Measurements from ENCODE around the gene FN3K. TPM values are rescaled to one million over a fixed set of nuclear protein-coding genes. Genes with fewer than 3 reads are reported as not detected.

Gene FN3K
- total RNA-seq, 4 donors from 2014 or later, result 3.4 to 22.7 (median 6.5) TPM

DNA sequence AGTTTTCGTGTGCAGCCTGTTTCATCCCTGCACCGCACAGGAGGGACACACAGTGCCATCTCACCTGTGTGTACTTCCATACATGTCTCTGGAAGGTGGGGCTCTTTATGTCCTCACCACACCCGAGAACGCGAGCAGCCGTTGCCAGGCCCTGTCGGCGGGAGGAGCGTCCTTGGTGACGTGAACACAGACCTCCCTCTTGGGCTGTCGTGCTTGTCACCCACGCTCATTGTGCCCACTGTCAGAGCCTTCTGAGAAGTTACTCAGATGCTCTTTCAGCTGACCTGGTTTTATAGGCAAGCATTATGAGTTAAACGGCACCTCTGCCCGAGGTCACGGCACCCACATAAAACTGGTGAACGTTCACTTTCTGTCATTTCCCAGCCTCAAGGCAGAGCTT, 64.2 kb downstream of the FN3K start:
- DNase-seq (ENCODE audit: extremely low spot score), result no peak
- Histone ChIP-seq H3K27me3 (no peaks in the 10 kb centered on the region), H3K4me3 (no peak overlapping the region), H3K27ac (replicated peaks in 1 of 4) (no peak overlapping the region), H3K9me3 (no peaks in the 10 kb centered on the region), H3K36me3 (peaks cover 0 to 47% (median 23%) of the 10 kb centered on the region in 4 donors), H3K4me1 (peaks cover 11 to 34% (median 19%) of the 10 kb centered on the region in 4 donors)
- intact Hi-C loops (cut with DNase I), result no loop called here
- TF ChIP-seq EP300 (IDR thresholded peaks at IDR 0.05), result no peak
- WGBS, result over 99% methylated on average over 16 of the region's 16 CpGs

Other genes starting within 250 kb of the FN3K start
- 10 to 100 TPM; 27.0 to 51.6 (median 45.3) TPM for gene FOXK2, start 215.9 kb upstream of the FN3K start, total RNA-seq
- gene WDR45B, start 87.2 kb upstream of the FN3K start, total RNA-seq, result 10 to 100 TPM; 57.3 to 81.4 (median 74.4) TPM
- 10 to 100 TPM in 3 of 4 donors, 1 to 10 TPM in 1; 6.2 to 24.3 (median 19.4) TPM for gene RAB40B, start 36.9 kb upstream of the FN3K start, total RNA-seq
- gene FN3KRP, start 18.9 kb upstream of the FN3K start, total RNA-seq, result 10 to 100 TPM; 11.5 to 27.5 (median 17.3) TPM
- 10 to 100 TPM; 38.1 to 56.7 (median 53.6) TPM for gene TBCD, start 16.4 kb downstream of the FN3K start, total RNA-seq
- not detected for gene ZNF750, start 104.4 kb downstream of the FN3K start, total RNA-seq

Data from esophagus muscularis mucosa (tissue), 4 donors.